ENCODE data around the gene DAD1. TPM values are rescaled to one million over a fixed set of nuclear protein-coding genes. Genes with fewer than 3 reads are reported as not detected.

The DAD1 gene
- total and polyA plus RNA-seq, 2 of the 8 experiments (the other 6 are each of a cell fraction or from before 2014, with no cell fraction given) = 131 to 440 TPM

- TF ChIP-seq, protein P1, sequence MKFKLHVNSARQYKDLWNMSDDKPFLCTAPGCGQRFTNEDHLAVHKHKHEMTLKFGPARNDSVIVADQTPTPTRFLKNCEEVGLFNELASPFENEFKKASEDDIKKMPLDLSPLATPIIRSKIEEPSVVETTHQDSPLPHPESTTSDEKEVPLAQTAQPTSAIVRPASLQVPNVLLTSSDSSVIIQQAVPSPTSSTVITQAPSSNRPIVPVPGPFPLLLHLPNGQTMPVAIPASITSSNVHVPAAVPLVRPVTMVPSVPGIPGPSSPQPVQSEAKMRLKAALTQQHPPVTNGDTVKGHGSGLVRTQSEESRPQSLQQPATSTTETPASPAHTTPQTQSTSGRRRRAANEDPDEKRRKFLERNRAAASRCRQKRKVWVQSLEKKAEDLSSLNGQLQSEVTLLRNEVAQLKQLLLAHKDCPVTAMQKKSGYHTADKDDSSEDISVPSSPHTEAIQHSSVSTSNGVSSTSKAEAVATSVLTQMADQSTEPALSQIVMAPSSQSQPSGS (IDR thresholded peaks at IDR 0.05; ENCODE audit: low read length) = no peak
- TF ChIP-seq SUZ12 (IDR thresholded peaks at IDR 0.05; ENCODE audit: low read length) (no peak), ZNF274 (IDR thresholded peaks at IDR 0.05; ENCODE audit: borderline replicate concordance, extremely low read depth, low read length) (no peak), BACH1 (IDR thresholded peaks at IDR 0.05; ENCODE audit: low read length) (no peak), BRCA1 (IDR thresholded peaks at IDR 0.05; ENCODE audit: low read depth, low read length) (no peak), YY1 (IDR thresholded peaks at IDR 0.05; ENCODE audit: low read depth, low read length) (no peak)
Measured at GRCh38 chr14:22613106-22613695, 24.2 kb upstream of the DAD1 start (continued).
